Measurements from ENCODE around the gene NHS. TPM values are rescaled to one million over a fixed set of nuclear protein-coding genes. Genes with fewer than 3 reads are reported as not detected.

NHS gene
- total RNA-seq, 1 experiment from 2014 or later: 2.2 TPM

DNA sequence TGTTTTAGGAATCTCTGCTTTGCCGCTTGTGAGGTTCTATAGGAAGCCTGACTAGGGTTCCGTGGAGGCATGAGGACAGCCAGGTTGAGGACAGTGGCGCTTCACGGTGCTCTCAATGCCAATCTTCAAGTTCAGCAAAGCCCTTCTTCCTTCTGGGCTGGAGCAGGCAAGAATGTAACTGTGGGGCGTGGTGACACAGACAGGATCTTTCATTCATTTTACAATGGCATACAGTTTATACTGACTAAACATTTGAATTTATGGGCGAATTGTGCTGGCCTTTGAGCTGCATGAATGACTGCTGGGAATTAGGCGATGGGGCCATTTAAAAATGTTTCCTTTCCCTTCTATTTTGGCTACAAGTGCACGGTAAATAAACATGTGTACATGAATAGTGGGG lies 2.9 kb upstream of the NHS start:
- POLR2A ChIA-PET: no interaction called here
- H3K27me3 ChIP-seq (replicated peaks; ENCODE audit: control insufficient read depth, insufficient read depth, low read length): no peaks in the 10 kb centered on the region; the same call in 1 of the 2 replicates
- no peak overlapping the region for H3K4me3 ChIP-seq (ENCODE audit: low read depth, low read length)
- Mint-ChIP-seq H3K9me3 (ENCODE audit: unreplicated experiment) (no peaks in the 10 kb centered on the region), H3K27ac (ENCODE audit: unreplicated experiment) (no peak overlapping the region), H3K4me1 (ENCODE audit: low read depth, unreplicated experiment) (no peaks in the 10 kb centered on the region), H3K4me3 (ENCODE audit: unreplicated experiment) (no peak overlapping the region), H3K36me3 (ENCODE audit: insufficient read depth, unreplicated experiment) (peaks cover 5% of the 10 kb centered on the region), H3K27me3 (ENCODE audit: insufficient read depth, unreplicated experiment) (no peaks in the 10 kb centered on the region)
- intact Hi-C loops (cut with micrococcal nuclease; ENCODE audit: unreplicated experiment): no loop called here
- DNase-seq: no peak
- H3K4me1 ChIP-seq: no peaks in the 10 kb centered on the region
- CTCF ChIA-PET: no interaction called here
- no peak for TF ChIP-seq CTCF (IDR thresholded peaks at IDR 0.05; ENCODE audit: insufficient read depth in 1 of 2, low read depth in 1 of 2, low read length in 1 of 2, severe bottlenecking in 1 of 2, unreplicated experiment in 1 of 2)
- no TSS peak for BruUV-seq (replicated peaks)
- no peaks in the 10 kb centered on the region for H3K36me3 ChIP-seq (ENCODE audit: control insufficient read depth, insufficient read depth, low read length)
- no peaks in the 10 kb centered on the region for H3K9me3 ChIP-seq

DNA sequence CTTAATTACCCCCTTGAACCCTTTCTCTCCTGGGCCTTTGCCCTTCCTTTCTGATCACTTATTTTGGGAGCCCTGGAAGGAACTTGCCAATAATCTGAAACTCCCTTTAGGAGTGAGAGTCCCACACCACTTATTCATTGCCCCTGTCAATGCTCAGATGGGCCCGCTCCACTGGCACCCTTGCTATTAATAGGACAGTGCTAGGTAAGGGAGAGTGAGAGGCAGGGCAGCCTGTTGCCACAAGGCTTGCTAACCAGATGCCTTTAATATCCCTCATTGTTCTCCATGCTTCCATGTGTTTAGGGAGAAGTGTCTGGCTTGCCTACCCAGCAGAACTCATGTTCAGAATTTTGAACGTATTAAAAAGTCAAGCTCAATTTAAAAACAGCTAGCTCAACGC lies 1.7 kb upstream of the NHS start:
- no peak overlapping the region for H3K4me3 ChIP-seq (ENCODE audit: low read depth, low read length)
- intact Hi-C loops (cut with micrococcal nuclease; ENCODE audit: unreplicated experiment): no loop called here
- no peaks in the 10 kb centered on the region for H3K4me1 Mint-ChIP-seq (ENCODE audit: low read depth, unreplicated experiment)
- BruUV-seq (replicated peaks): no TSS peak
- H3K27me3 Mint-ChIP-seq (ENCODE audit: insufficient read depth, unreplicated experiment): peaks cover 1% of the 10 kb centered on the region
- peaks cover 5% of the 10 kb centered on the region for H3K36me3 Mint-ChIP-seq (ENCODE audit: insufficient read depth, unreplicated experiment)
- no peaks in the 10 kb centered on the region; the same call in 1 of the 2 replicates for H3K27me3 ChIP-seq (replicated peaks; ENCODE audit: control insufficient read depth, insufficient read depth, low read length)
- no peaks in the 10 kb centered on the region for H3K4me1 ChIP-seq
- DNase-seq: no peak
- POLR2A ChIA-PET: no interaction called here
- H3K9me3 ChIP-seq: no peaks in the 10 kb centered on the region
- no peaks in the 10 kb centered on the region for H3K36me3 ChIP-seq (ENCODE audit: control insufficient read depth, insufficient read depth, low read length)
- H3K9me3 Mint-ChIP-seq (ENCODE audit: unreplicated experiment): no peaks in the 10 kb centered on the region
- no peak overlapping the region for H3K27ac Mint-ChIP-seq (ENCODE audit: unreplicated experiment)
- no peak overlapping the region for H3K4me3 Mint-ChIP-seq (ENCODE audit: unreplicated experiment)
- TF ChIP-seq CTCF (IDR thresholded peaks at IDR 0.05; ENCODE audit: insufficient read depth in 1 of 2, low read depth in 1 of 2, low read length in 1 of 2, severe bottlenecking in 1 of 2, unreplicated experiment in 1 of 2): no peak
- CTCF ChIA-PET: no interaction called here

GRCh38 chrX:17375367-17375636 lies 302 bp downstream of the NHS start:
- no peak for TF ChIP-seq CTCF (IDR thresholded peaks at IDR 0.05; ENCODE audit: insufficient read depth in 1 of 2, low read depth in 1 of 2, low read length in 1 of 2, severe bottlenecking in 1 of 2, unreplicated experiment in 1 of 2)
- H3K4me3 ChIP-seq (ENCODE audit: low read depth, low read length): peak overlapping the region; percentile 42
- H3K4me1 ChIP-seq: no peaks in the 10 kb centered on the region
- Mint-ChIP-seq H3K27ac (ENCODE audit: unreplicated experiment) (no peak overlapping the region), H3K4me1 (ENCODE audit: low read depth, unreplicated experiment) (no peaks in the 10 kb centered on the region), H3K9me3 (ENCODE audit: unreplicated experiment) (no peaks in the 10 kb centered on the region), H3K36me3 (ENCODE audit: insufficient read depth, unreplicated experiment) (peaks cover 5% of the 10 kb centered on the region), H3K4me3 (ENCODE audit: unreplicated experiment) (peak overlapping the region; percentile 77), H3K27me3 (ENCODE audit: insufficient read depth, unreplicated experiment) (peaks cover 6% of the 10 kb centered on the region)
- BruUV-seq (replicated peaks): no TSS peak
- H3K27me3 ChIP-seq (replicated peaks; ENCODE audit: control insufficient read depth, insufficient read depth, low read length): no peaks in the 10 kb centered on the region; the same call in 1 of the 2 replicates
- no peaks in the 10 kb centered on the region for H3K36me3 ChIP-seq (ENCODE audit: control insufficient read depth, insufficient read depth, low read length)
- ChIA-PET POLR2A (no interaction called here), CTCF (no interaction called here)
- intact Hi-C loops (cut with micrococcal nuclease; ENCODE audit: unreplicated experiment): loop anchor here (1.0 to 5.0 kb wide), 2 partner anchors 133 to 147 kb away; no protein-coding TSS in a partner anchor
- peak in 1 of 2 experiments; percentile 30 for DNase-seq
- H3K9me3 ChIP-seq: no peaks in the 10 kb centered on the region

Measured in Caco-2 (cell line).